Keratinocyte (primary cell): ENCODE measurements around the gene RAB6A.

ENCODE experiments used
- CTCF ChIP-seq, 3 experiments: IDR thresholded peaks in 1 of 3; conservative IDR thresholded peaks in 1 of 3; optimal IDR thresholded peaks in 1 of 3; 2 replicates in 2 of 3; 3 replicates in 1 of 3; pipeline versions ENCODE3 to v1.5.1; 2011; ENCODE audit warnings: low read length in 3 of 3, mild to moderate bottlenecking in 3 of 3, moderate library complexity in 2 of 3, control low read depth in 1 of 3, inconsistent platforms in 1 of 3; ENCODE audit not compliant: insufficient read depth in 2 of 3; ENCODE audit errors: extremely low read depth in 1 of 3
- EZH2 ChIP-seq: IDR thresholded peaks from one replicate; pipeline ENCODE4 v1.6.1; 2012; ENCODE audit warnings: inconsistent platforms, mild to moderate bottlenecking, low read length, moderate library complexity

GRCh38 chr11:73636249-73636648 is 124.6 kb downstream of the RAB6A start:
- TF ChIP-seq CTCF (optimal IDR thresholded peaks at IDR 0.05 in 1 of 3, IDR thresholded peaks at IDR 0.05 in 1 of 3, conservative IDR thresholded peaks at IDR 0.05 in 1 of 3; ENCODE audit: extremely low read depth in 1 of 3, insufficient read depth in 2 of 3, low read length in 3 of 3): no peak
- no peak for TF ChIP-seq EZH2
